Melanocyte of skin (primary cell): Measurements from ENCODE around the gene PRXL2A. TPM values are rescaled to one million over a fixed set of nuclear protein-coding genes. Genes with fewer than 3 reads are reported as not detected.

Experiments
- total RNA-seq, 2 donors: library from RNA; depleted of rRNA; stranded (reverse); fragments of >200 nt; gene quantifications; 2 replicates each; pipeline ENCODE4 v1.2.3, GENCODE V29; 2012

The PRXL2A gene
- 10 to 100 TPM; 65.6 to 68.1 TPM for total RNA-seq

GRCh38 chr10:80408242-80409101, at the start of gene PRXL2A:
PRXL2A (plus strand) TSS chr10:80408551; CDS start chr10:80420468, 11,917 bp downstream.

GRCh38 chr10:80453842-80454512, 45.6 kb downstream of the PRXL2A start, which contains the start of gene TSPAN14:
TSPAN14 (plus strand) TSS chr10:80454310; CDS start chr10:80489234, 34,924 bp downstream.

Other genes with a start within 250 kb of the PRXL2A start
- 10 to 100 TPM; 51.6 to 67.1 TPM for gene ANXA11, start 203.0 kb upstream of the PRXL2A start, total RNA-seq
- gene MAT1A, start 118.9 kb upstream of the PRXL2A start, total RNA-seq = 1 to 10 TPM in 1 of 2 donors, under 1 TPM in 1; 0.33 to 1.4 TPM
- gene DYDC1, start 51.8 kb upstream of the PRXL2A start, total RNA-seq = not detected
- gene DYDC2, start 51.8 kb upstream of the PRXL2A start, total RNA-seq = not detected
- gene TSPAN14, start 45.8 kb downstream of the PRXL2A start, total RNA-seq = 10 to 100 TPM; 61.9 to 69.6 TPM
- under 1 TPM in 1 of 2 donors, not detected in 1; under 0.01 TPM for gene SH2D4B, start 129.4 kb downstream of the PRXL2A start, total RNA-seq